GM21367 (cell line): ENCODE results near the gene HSFX4.
A peak's percentile ranks its signal among the peaks of the same experiment; 100 is the strongest.
"Not testable (repeated sequence)": the region's sequence is repeated elsewhere in the genome, so short reads cannot be mapped to it uniquely, and the experiment has no call there.

Experiments used
- ATAC-seq: cut with Tn5 transposase; IDR thresholded peaks from one replicate; pipeline ENCODE4 v1.9.1; 2021; ENCODE audit not compliant: unreplicated experiment

The HSFX4 gene, protein sequence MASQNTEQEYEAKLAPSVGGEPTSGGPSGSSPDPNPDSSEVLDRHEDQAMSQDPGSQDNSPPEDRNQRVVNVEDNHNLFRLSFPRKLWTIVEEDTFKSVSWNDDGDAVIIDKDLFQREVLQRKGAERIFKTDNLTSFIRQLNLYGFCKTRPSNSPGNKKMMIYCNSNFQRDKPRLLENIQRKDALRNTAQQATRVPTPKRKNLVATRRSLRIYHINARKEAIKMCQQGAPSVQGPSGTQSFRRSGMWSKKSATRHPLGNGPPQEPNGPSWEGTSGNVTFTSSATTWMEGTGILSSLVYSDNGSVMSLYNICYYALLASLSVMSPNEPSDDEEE

DNA sequence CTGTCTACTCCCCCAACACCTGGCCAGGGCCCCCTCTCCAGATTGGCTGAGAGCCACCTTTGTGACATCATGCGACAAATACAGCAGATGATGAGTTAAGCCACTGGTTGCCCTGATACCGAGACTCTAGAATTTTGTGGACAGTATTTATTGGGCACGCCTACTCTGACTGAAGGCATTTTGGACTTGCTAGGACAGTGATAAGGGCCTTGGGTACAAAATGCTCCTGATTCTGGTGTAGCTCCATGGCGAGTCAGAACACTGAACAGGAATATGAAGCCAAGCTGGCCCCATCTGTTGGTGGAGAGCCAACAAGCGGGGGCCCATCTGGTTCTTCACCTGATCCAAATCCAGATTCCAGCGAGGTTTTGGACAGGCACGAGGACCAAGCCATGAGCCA lies at the start of gene HSFX4:
Gene HSFX4, plus strand, starts transcription at position 174 of the 400 bp plus-strand sequence. Its CDS starts 72 bp downstream, at position 246.
- ATAC-seq, result not testable (repeated sequence)

DNA sequence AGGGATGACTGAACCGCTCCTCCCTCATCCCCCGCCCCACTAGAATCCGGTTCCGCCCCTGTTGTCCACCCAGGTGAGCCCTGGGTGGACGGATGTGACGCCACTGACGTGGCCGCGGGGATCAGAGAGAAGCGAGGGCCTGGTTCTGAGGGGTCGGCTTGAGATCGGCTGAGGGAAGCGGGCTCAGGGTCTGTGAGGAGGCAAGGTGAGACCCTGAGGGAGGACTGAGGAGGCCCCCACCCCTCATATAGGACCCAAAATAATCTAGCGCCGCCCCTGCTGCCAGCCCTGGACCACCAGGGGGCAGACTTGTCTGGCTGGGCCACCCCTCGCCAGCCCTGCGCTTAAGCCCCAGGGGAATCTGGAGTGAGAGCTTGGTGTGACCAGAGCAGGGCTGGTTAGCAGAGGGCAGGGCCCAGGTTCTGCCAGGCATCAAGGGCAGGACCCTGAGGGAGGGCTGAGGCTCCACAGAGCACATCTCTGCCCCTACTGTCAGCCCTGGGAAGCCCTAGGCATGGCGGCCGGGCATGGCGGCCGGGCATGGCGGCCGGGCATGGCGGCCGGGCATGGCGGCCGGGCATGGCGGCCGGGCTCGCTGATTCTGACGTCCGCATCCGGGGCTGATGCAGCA lies 48.2 kb upstream of the HSFX4 start, which contains the start of gene MAGEA8:
Gene MAGEA8, plus strand, starts transcription at position 103 of the 631 bp plus-strand sequence. CDS start 3,090 bp downstream, outside the sequence.
- no peak for ATAC-seq

DNA sequence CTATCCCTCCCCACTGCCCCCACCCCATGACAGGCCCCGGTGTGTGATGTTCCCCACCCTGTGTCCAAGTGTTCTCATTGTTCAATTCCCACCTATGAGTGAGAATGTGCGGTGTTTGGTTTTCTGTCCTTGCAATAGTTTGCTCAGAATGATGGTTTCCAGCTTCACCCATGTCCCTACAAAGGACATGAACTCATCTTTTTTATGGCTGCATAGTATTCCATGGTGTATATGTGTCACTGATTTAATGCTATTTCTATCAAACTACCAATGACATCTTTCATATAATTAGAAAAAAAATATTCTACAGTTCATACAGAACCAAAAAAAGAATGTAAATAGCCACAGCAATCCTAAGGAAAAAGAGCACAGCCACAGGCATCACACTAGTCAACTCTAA lies 38.5 kb upstream of the HSFX4 start:
- not testable (repeated sequence) for ATAC-seq

DNA sequence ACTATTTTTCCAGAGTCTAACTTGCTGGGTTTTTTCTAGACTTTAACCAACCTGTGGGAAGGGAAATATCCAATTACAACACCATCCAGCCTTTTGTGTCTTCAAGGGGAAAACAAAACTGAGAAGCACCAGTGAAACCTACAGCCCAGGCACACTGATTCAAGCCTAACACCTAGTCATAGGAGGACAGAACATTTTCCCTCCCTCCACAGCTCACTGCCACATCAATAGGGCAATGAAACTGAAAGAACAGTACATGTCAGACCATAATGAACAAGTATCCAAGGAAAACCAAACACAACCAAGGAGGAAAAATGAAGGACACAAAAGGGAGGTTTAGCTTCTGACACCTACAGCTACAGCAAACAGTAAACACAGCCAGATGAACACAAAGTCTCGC lies 30.8 kb upstream of the HSFX4 start:
- ATAC-seq, result no peak

DNA sequence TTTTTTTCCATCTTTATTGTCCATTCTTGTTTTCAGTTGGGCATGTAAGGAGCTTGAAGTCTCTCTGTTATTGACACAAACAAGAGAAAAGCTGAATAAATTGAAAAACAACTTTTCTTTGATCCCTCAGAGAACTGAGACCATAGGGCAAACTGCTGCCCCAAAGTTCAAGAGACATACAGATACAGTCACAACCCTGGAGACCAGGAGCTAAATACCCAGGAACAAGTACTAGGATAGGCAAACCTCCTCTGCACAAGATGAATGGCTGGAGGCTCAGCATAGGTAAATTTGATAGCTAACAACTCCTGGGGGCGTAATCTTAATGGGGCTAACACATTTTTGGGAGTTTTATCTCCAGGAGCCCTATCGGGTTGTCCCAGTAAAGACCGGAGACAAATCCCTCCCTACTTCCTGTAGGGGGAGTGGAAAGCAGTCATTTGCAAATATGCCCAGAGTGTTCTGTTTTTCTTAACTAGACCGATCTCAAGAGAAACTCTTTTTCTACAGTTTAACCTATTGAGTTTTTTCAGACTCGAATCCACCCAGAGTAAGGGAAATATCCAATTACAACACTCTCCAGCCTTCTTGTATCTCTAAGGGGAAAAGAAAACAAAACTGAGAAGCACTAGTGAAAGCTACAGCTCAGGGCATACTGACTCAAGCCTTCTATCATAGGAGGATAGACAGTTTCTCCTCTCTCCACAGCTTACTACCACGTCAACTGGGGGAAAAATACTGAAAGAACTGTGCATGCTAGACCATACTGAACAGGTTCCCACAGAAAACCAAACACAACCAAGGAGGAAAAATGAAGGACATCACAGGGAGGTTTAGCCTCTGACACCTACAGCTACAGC lies 25.3 kb upstream of the HSFX4 start:
- peak; percentile 89 for ATAC-seq

DNA sequence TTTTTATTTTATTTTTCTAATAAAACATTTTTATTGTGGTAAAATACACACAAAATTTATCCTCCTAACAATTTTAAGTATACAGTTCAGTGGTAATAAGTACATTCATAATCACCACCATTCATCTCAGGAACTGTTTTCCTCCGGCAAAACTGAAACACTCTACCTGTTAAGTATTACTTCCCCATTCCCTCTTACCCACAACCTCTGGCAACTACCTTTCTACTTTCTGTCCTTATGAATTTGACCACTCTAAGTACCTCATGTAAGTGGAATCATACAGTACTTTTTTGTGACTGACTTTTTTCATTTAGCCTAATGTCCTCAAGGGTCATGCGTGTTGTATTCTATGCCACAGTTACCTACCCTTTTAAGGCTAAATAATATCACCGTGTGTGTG lies 21.1 kb upstream of the HSFX4 start:
- peak; percentile 48 for ATAC-seq

DNA sequence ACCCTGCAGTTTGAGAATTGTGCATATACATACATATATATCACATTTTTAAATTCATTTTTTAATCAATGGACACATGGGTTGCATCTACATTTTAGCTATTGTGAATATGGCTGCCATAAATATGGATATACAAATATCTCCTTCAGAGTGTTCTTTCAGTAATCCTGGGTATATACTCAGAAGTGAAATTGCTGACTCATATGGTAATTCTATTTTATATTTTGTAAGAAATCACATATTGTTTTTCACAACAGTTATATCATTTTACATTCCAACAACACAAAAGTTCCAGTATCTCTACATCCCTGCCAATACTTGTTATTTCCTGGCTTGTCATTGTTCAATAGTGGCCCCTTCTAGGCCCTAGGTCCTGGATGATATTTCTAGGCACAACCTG lies 20.6 kb upstream of the HSFX4 start:
- ATAC-seq, result no peak

DNA sequence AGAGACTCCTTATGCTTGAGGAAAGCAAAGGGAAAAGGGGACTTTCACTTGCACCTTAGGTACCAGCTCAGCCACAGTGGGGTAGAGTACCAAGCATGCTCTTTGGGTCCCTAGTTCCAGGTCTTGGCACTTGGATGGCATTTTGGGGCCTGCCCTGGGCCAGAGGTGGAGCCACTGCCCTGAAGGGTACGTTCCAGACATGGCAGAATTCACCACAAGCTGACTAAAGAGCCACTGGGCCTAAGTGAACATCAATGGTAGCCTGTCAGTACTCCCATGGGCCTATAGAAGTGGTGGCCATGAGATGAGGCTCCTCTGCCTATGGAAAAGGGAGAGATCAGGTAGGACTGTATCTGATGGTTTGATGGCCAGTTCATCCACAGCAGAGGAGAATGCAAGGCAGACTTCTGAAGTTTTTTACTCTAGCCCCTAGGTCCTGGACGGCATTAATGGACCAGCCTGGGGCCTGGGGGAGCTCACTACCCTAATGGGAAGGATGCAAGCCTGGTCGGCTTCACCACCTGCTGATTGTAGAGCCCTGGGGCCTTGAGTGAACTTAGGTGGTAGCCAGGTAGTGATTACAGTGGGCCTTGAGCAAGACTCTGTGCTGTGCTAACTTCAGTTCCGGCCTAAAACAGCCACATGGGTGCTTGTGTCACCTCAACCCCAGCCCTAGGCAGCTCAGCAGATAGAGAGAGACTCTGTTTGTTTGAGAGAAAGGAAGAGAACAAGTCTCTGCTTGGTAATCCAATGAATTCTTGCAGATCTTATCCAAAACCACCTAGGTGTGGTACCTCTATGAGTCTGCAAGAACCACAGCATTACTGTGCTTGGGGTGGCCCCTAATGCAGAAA lies 19.8 kb upstream of the HSFX4 start:
- no peak for ATAC-seq

DNA sequence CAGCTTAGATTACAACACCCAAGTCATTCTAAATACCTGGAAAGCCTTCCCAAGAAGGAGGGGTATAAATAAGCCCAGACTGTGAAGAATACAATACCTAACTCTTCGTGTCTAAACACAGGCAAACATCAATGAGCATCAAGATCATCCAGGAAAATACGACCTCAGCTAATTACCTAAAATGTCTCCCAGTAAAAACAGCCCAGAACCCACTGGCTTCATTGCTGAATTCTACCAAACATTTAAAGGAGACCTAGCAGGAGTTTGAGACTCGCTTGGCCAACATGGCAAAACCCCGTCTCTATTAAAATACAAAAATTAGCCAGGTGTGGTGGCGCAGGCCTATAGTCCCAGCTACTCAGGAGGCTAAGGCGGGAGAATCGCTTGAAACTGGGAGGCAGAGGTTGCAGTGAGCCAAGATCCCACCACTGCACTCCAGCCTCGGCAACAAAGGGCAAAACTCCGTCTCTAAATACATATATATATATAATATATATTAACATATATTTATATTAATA lies 19.1 kb upstream of the HSFX4 start:
- ATAC-seq, result no peak

DNA sequence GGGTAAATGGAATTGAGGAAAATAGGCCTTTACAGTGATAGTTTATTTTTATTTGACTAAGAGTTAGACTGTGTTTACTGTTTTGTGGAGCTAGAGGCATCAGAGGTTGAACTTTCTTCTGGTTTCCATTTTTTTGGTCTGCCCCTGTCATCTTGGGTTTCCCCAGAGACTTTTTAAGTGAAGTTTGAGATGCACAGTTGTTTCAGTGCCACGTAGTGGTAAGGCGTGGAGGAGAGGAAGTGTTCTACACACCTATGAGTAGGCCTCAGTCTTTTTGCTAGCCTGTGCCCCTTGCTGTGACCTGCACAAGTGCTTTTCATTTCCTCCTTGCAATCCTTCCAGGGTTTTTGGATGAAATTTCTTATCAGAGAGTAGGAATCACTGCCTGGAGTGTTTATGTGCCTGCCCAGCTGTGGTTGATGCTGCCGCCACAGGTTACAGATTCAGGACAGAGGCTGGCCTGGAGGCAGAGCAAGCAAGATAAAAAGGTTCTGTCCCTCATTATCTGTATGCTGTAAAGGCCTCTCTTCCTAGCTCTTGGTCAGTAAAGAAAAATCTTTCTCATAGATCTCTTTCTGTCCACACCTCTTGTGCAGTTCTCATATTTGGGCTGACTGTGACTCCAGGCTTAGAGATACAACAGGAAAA lies 12.5 kb upstream of the HSFX4 start:
- peak; percentile 86 for ATAC-seq

DNA sequence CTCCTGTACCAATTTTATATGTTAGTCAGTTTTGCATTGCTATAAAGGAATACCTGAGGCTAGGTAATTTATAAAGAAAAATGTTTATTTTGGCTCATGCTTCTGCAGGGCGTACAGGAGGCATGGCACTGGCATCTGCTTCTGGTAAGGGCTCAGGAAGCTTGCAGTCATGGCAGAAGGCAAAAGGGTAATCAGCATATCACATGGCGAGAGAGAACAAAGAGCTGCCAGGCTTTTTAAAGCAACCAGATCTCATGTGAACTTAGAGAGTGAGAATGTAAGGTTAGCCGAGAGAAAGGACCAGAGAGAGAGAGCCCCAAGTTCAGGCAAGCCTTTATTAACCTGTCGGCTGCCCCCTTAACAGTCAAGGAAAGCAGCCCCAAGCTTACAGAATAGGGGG lies 5.5 kb upstream of the HSFX4 start:
- not testable (repeated sequence) for ATAC-seq

DNA sequence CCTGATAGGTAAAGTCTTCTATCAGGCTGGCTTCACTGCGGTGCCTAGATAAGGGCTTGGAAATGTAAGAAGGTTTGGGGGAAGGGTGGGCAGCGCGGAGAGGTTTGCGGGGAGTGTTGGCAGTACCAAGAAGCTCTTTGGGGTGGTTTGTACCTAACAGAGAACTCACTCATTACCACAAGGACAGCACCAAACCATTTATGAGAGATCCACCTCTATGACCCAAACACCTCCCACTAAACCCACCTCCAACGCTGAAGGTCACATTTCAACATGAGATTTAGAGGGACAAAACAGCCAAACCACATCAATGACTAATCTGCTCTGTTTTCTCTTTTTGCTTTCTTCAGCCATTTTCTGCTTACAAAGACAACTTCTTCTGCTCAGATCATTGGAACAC lies 4.9 kb upstream of the HSFX4 start:
- not testable (repeated sequence) for ATAC-seq

DNA sequence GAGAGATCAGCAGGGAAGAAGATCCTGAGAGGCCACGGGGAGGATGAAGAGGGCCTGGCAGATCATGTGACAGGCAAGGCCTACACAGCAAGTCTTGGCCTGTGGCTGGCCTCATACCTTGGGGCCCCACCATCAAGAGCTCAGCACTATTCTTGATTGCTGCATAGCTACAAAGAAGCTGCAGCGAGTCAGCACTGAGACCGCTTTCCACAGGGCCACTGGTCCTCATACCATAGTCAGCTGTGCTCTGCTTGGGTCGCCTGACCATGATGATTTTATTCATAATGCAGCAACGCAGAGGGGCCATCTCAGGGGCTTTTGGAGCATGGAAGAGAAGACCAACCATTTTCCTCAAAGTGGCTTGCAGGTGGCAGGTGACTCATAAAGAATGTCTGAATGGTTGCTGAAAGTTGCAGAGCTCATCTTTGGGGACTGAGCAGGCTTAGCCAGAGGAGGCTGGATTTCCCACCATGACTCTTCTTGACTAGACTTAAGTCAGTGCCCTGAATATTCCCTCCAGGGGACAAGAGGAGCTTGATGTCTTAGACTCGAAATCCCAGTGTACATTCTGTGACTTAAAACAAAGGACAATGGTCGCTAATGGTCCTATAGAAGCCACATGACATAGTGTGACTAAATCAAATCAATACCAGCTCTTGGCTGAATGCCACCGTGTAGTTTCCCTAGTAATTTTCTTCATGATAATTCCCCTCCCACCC lies 2.0 kb upstream of the HSFX4 start:
- not testable (repeated sequence) for ATAC-seq

DNA sequence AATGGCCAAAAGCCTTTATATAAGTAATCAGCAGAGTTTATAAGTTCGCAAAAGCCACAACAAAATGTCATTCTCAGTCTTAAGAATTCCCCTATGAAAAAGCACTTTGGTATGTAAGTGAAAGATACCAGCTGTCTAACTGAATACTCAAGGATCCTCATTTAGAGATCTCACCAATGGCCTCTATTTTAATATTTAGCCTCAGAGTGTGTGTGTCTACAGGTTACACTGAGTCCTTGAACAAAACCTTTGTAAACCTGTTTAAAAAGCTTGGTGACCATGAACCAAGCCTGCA lies 1.5 kb upstream of the HSFX4 start:
- not testable (repeated sequence) for ATAC-seq

DNA sequence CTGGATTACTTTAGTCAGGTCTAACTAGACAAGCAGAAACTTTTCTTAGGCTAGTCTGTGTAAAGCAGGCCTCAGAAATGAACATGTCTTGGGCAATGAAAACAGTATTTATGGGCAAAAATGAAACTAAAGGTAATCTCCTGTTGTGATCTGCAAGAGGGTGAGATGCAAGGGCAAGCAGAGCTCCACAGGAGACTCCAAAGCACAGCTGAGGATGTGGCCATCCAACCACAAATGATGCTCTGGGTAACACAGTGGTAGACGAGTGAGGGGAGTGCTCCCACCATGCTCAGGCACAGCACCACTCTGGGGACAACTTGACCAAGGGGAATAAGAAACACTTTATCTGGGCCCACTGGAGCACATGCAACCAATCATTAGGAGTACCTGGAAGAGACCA lies 738 bp upstream of the HSFX4 start:
- ATAC-seq, result not testable (repeated sequence)

DNA sequence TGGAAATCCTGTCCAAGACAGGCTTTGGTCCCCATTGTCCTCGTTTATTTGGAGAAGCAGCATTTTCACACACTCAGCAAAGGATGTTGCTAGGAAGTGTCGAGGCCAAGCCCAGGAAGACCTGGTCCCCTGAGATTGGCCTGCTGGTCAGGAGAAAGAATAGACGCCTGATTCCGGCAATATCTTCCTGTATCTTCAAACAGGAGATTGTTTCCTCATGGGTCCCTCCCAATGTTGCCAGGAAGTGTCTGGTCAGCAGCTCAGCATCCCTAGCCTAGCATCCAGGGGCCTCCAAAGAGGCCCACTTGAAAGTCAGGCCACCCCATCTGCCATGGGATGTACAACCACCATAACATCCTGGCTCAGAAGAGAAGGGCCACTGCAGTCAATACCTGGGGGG lies 2.0 kb downstream of the HSFX4 start:
- ATAC-seq, result not testable (repeated sequence)

DNA sequence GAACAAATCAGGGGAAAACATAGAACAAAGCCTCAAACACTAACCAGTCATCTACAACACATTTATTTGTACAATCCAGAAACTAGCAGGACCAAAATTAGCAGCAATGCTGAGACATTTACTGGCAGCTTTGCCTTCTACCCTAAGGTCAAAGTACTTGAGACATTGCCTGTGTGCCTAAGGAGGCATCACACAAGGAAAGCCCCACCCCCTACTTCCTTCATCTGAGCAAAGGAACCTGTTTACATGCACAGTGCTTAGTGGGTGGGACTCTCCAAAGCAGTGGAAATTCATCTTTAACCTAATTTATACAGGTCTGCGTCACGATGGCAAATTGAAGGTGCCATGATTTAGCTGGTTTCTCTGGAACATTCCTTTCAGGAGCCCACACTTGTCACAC lies 2.8 kb downstream of the HSFX4 start:
- ATAC-seq, result not testable (repeated sequence)

DNA sequence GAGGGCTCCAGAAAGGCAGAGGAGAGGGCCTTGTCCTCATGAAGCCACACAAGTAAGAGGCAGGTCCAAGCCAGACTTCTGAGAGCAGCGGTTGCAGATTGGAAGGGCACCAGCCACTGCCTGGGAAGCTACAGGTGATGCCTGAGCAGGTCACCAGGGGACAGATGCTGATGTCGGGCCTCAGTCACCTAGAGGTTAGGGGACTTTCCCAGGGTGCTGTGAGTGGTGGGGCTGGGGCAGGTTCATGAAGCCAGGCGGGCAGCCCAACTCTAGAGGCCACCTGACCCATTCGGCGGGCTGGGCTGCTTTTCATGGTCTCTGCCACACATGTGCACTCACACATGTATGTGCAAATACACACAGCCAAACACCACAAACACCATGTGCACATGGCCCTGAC lies 3.6 kb downstream of the HSFX4 start:
- ATAC-seq, result not testable (repeated sequence)

DNA sequence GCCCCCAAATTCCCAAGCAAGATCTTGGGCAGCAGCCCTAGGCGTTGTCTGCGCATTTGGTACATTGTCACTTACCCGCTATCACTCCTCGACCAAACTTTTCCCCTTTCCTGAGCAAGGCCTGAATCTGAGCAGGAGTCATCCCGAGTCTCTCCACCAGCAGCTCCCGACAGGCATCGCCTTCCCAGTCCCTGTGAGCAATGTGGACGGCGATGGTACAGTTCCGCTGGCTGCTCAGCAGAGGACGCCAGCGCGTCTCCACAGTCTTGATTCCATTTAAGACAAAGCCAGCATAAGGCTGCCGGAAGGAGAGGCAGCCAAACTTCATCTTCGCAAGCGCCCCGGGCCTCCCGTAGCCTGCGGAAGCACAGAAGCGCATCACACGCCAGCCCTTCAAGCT lies 4.2 kb downstream of the HSFX4 start:
- not testable (repeated sequence) for ATAC-seq
